Activated CD4-positive, alpha-beta memory T cell treated with anti-CD3 and anti-CD28 coated beads, Interleukin-2, amount 10 ng/mL, durations not matched to agents 7 days and 5 days (primary cell): Measurements from ENCODE around the gene ZNF440. TPM values are rescaled to one million over a fixed set of nuclear protein-coding genes. Genes with fewer than 3 reads are reported as not detected.
"Not testable (repeated sequence)": the region's sequence is repeated elsewhere in the genome, so short reads cannot be mapped to it uniquely, and the experiment has no call there.

Experiments used
- CTCF ChIA-PET: fragments of 350-600 bp; sonication (Branson Sonifier 250); formaldehyde crosslinking; loops from one replicate; lab custom pipeline; 2021; ENCODE audit warnings: antibody characterized with exemption, inconsistent platforms; lab: Charles Lee
- POLR2A ChIA-PET: fragments of 350-600 bp; sonication (Branson Sonifier 250); formaldehyde crosslinking; loops from one replicate; lab custom pipeline; 2021; ENCODE audit warnings: antibody characterized with exemption; lab: Charles Lee
- DNase-seq: peaks from one replicate; pipeline ENCODE4 v3.0.0-alpha.2; 2020
- H3K27ac Mint-ChIP-seq: one replicate; pipeline ENCODE4 v1.8.0; 2021; ENCODE audit warnings: mild to moderate bottlenecking, mixed read lengths
- H3K27me3 Mint-ChIP-seq: one replicate; pipeline ENCODE4 v1.8.0; 2021; ENCODE audit warnings: mixed read lengths
- H3K36me3 Mint-ChIP-seq: one replicate; pipeline ENCODE4 v1.8.0; 2021; ENCODE audit warnings: low read depth, mixed read lengths
- H3K4me1 Mint-ChIP-seq: one replicate; pipeline ENCODE4 v1.8.0; 2021; ENCODE audit warnings: mixed read lengths
- H3K4me3 Mint-ChIP-seq: one replicate; pipeline ENCODE4 v1.8.0; 2021; ENCODE audit warnings: mild to moderate bottlenecking, mixed read lengths
- H3K9me3 Mint-ChIP-seq: one replicate; pipeline ENCODE4 v1.8.0; 2021; ENCODE audit warnings: mixed read lengths
- total RNA-seq, 2 experiments: library from RNA; stranded (reverse); gene quantifications; one replicate each; pipeline ENCODE4 v1.2.3, GENCODE V29; 2021

ZNF440 gene
- 10 to 100 TPM; 11.9 to 14.7 TPM for total RNA-seq

DNA sequence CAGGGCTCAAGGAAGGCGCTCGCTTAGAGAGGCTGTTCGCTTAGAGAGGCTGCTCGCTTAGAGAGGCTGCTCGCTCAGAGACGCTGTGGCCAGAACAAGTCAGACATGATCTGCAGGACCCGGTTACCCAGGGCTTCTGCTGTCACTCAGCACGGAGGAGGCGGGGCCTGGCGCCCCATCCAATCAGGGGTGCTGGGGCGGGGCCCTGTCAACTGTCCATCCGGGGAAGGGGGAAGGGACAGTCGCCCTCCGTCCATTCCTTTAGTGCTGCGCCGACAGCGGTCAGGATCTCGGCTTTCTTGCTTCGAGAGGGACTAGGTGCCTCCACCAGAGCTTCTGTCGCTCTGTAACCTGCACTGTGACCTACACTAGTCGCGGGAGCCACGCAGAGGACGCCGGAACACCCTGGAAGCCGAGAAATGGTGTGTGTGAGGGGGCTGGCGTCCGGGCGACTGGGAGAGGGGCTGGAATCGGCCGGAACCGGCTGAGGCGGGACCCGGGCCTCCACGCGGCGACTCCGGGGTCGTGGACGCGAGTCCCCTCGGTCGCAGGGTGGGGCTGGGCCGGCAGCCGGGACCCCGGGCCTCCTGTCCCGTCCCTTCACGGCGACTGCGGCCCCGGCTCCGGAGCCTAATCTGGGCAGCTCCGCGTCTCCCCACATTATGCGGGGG lies at the start of gene ZNF440:
ZNF440 (plus strand) TSS at position 245 of the 671 bp plus-strand sequence; CDS start at position 420, 175 bp downstream.
- Mint-ChIP-seq H3K9me3 (peaks cover 31% of the 10 kb centered on the region), H3K27ac (peak within 1 kb of the TSS; percentile 75), H3K4me1 (peaks cover 18% of the 10 kb centered on the region), H3K36me3 (peaks cover 34% of the 10 kb centered on the region), H3K27me3 (no peaks in the 10 kb centered on the region), H3K4me3 (peak within 1 kb of the TSS; percentile 85)
- ChIA-PET CTCF (interaction anchor here (1.7 to 3.1 kb wide), 2 partner anchors 17 to 110 kb away, joined by 8 to 14 read pairs; partner anchors contain the start of gene ZNF491), POLR2A (interaction anchor here (0.8 to 2.3 kb wide), 6 partner anchors 14 to 519 kb away, joined by 3 to 7 read pairs (median 3); partner anchors contain the start of genes ZNF136, ZNF439 and ZNF563)
- peak; percentile 90 for DNase-seq

DNA sequence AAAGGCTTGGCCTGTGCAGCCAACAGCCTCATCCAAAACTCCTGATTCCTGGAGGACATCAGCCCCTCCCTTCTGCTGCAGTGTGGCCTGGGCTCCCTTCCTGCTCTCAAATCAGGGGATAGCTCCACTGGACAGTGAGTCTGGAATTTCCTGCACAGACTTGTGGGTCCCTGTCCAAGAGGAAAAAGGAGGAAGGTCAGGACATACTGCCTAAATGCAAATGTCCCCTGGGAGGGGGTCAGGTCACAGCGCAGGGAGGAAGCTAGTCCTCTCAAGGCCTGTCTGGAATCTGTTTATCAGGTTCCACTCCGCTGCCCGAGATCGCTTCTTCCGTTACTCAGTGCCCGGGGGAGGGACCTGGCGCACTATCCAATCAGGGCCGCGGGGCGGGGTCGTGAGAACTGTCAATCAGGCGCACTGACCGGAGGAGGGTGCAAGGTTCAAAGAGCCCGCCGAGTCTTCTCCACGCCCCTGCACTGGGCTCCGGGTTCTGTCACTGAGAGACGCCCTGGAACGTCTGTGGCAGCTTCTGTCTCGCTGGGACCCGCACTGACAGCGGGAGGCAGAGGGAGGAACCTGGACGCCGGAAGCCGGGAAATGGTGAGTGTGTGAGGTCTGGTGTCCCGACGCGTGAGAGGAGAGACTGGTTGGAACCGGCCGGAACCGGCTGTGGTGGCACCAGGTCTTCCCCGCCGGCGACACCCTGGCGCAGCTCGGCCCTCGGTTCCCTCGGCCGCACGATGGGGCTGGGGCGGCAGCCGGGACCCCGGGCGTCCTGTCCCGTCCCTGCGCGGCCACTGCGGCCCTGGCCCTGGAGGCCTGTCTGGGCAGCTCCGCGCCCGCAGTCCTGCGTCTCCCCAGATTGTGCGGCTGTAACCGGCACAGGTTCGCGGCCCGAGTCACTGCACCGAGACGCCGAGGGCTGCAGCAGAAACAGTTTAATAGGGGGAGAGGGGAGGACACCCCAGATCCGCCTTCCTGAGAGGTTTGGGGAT lies 47.2 kb upstream of the ZNF440 start, which contains the start of gene ZNF441:
ZNF441 (plus strand) TSS at position 404 of the 995 bp plus-strand sequence; CDS start at position 598, 194 bp downstream.
- peaks cover 51% of the 10 kb centered on the region for H3K9me3 Mint-ChIP-seq
- peak within 1 kb of the TSS; percentile 94 for H3K4me3 Mint-ChIP-seq
- CTCF ChIA-PET = interaction anchor here (0.9 to 1.7 kb wide), 3 partner anchors 31 to 157 kb away, joined by 3 read pairs; partner anchors contain the start of gene ZNF491
- H3K27me3 Mint-ChIP-seq = peaks cover 2% of the 10 kb centered on the region
- peaks cover 42% of the 10 kb centered on the region for H3K36me3 Mint-ChIP-seq
- H3K27ac Mint-ChIP-seq = peak within 1 kb of the TSS; percentile 91
- peak; percentile 94 for DNase-seq
- peaks cover 20% of the 10 kb centered on the region for H3K4me1 Mint-ChIP-seq
- POLR2A ChIA-PET = interaction anchor here (0.6 to 1.4 kb wide), 10 partner anchors 28 to 567 kb away, joined by 3 to 7 read pairs (median 3); partner anchors contain the start of genes ZNF491, ZNF563 and ZNF823

DNA sequence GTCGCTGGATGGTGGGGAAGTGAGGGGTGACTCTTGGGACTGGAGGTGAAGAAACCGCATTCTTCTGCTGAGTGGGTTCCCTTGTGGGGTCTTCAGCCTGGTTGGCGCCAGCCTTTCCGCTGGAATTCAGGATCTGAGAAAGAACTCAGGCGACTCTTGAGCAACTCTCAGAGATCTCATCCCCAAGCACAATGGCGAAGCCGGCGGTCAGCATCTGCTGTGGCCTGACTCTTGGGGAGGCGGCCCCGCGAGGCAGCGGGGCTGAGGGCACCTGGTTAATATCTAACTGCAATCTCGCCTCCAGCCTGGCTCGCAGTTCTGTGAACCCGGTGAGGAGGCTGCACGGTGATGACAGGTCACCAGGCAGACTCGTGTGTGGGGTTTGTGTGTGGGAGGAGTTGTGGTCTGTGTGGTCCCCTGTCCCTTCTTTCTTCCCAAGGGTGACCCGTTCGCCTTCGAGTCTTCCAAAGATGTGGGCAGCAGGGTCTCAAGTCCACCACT lies 46.4 kb upstream of the ZNF440 start:
- ChIA-PET POLR2A (interaction anchor here (0.9 to 1.4 kb wide), 5 partner anchors 30 to 396 kb away, joined by 3 to 6 read pairs (median 3); partner anchors contain the start of gene ZNF491), CTCF (no interaction called here)
- Mint-ChIP-seq H3K4me1 (peaks cover 20% of the 10 kb centered on the region), H3K4me3 (peak overlapping the region; percentile 94), H3K27me3 (peaks cover 2% of the 10 kb centered on the region), H3K36me3 (peaks cover 48% of the 10 kb centered on the region), H3K27ac (peak overlapping the region; percentile 80), H3K9me3 (peaks cover 50% of the 10 kb centered on the region)
- peak; percentile 32 for DNase-seq

DNA sequence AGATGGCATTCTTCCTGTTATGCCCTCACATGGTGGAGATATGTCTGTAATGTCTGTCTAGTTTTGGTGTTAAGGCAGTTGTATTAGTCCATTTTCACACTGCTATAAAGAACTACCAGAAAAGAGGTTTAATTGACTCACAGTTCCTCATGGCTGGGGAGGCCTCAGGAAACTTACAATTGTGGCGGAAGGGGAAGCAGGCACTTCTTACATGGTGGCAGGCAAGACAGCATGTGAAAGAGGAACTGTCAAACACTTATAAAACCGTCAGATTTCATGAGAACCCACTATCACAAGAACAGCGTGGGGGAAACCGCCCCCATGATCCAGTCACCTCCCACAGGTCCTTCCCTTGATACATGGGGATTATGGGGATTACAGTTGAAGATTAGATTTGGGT lies 44.1 kb upstream of the ZNF440 start:
- Mint-ChIP-seq H3K4me1 (peaks cover 20% of the 10 kb centered on the region), H3K9me3 (peaks cover 53% of the 10 kb centered on the region), H3K27ac (no peak overlapping the region), H3K36me3 (peaks cover 61% of the 10 kb centered on the region), H3K27me3 (peaks cover 1% of the 10 kb centered on the region), H3K4me3 (no peak overlapping the region)
- CTCF ChIA-PET = no interaction called here
- DNase-seq = no peak
- POLR2A ChIA-PET = no interaction called here

DNA sequence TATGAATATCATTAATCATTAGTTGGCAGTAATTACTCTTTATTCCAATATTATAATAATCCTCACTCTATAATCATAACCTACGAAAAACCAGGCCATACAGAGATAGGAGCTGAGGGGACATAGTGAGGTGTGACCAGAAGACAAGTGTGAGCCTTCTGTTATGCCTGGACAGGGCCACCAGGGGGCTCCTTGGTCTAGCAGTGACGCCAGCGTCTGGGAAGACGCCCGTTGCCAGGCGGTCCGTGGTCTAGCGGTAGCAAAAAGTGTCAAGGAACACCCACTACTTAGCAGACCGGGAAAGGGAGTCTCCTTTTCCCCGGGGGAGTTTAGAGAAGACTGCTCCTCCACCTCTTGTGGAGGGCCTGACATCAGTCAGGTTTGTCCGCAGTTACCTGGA lies 42.6 kb upstream of the ZNF440 start:
- DNase-seq, H3K27ac Mint-ChIP-seq, H3K4me3 Mint-ChIP-seq, POLR2A ChIA-PET, H3K27me3 Mint-ChIP-seq, CTCF ChIA-PET: not testable (repeated sequence)
- peaks cover 57% of the 10 kb centered on the region for H3K9me3 Mint-ChIP-seq
- H3K4me1 Mint-ChIP-seq = peaks cover 18% of the 10 kb centered on the region
- peaks cover 68% of the 10 kb centered on the region for H3K36me3 Mint-ChIP-seq

DNA sequence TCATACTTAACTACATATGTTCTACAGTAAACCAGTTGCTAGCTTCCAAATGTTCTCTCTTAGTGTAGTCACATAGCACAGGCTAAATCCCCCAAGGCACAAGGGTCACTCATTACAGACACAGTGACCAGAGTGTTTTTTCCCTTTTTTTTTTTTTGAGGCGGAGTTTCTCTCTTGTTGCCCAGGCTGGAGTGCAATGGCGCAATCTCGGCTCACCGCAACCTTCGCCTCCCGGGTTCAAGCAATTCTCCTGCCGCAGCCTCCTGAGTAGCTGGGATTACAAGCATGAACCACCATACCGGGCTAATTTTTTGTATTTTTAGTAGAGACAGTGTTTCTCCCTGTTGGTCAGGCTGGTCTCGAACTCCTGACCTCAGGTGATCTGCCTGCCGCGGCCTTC lies 37.4 kb upstream of the ZNF440 start:
- H3K4me1 Mint-ChIP-seq, CTCF ChIA-PET, H3K27me3 Mint-ChIP-seq, H3K4me3 Mint-ChIP-seq, POLR2A ChIA-PET, H3K27ac Mint-ChIP-seq, DNase-seq: not testable (repeated sequence)
- peaks cover 82% of the 10 kb centered on the region for H3K36me3 Mint-ChIP-seq
- H3K9me3 Mint-ChIP-seq = peaks cover 64% of the 10 kb centered on the region

DNA sequence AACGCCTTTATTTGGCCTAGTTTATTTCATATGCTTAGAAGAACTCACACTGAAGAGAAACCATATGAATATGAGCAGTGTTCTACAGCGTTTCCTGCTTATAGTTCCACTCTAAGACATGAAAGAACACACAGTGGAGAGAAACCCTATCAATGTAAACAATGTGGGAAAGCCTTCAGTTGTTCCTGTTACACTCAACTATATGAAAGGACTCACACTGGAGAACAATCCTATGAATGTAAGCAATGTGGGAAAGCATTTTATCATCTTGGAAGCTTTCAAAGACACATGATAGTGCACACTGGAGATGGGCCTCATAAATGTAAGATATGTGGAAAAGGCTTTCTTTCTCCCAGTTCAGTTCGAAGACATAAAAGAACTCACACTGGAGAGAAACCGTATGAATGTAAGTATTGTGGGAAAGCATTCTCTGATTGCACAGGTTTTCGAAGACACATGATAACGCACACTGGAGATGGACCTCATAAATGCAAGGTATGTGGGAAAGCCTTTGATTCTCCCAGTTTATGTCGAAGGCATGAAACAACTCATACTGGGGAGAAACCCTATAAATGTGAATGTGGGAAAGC lies 33.5 kb upstream of the ZNF440 start:
- CTCF ChIA-PET = no interaction called here
- Mint-ChIP-seq H3K27me3 (no peaks in the 10 kb centered on the region), H3K27ac (no peak overlapping the region), H3K4me1 (no peaks in the 10 kb centered on the region), H3K4me3 (no peak overlapping the region), H3K36me3 (peaks cover 77% of the 10 kb centered on the region), H3K9me3 (peaks cover 61% of the 10 kb centered on the region)
- no peak for DNase-seq
- POLR2A ChIA-PET = no interaction called here

DNA sequence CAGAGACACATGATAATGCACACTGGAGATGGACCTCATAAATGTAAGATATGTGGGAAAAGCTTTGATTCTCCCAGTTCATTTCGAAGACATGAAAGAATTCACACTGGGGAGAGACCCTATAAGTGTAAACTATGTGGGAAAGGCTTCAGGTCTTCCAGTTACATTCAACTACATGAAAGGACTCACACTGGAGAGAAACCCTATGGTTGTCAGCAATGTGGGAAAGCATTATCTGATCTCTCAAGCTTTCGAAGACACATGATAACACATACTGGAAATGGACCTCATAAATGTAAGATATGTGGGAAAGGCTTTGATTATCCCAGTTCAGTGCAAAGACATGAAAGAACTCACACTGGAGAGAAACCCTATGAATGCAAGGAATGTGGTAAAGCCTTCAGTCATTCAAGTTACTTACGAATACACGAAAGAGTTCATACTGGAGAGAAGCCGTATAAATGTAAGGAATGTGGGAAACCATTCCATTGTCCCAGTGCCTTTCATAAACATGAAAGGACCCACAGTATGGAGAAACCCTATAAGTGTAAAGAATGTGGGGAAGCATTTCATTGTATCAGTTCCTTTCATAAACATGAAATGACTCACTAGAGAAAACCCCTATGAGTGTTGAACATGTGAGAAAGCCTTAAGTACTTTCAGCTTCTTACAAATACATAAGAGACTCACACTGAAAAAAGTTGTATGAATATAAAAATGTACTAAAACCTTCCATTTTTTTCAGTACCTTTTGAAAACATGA lies 32.6 kb upstream of the ZNF440 start:
- H3K4me1 Mint-ChIP-seq = no peaks in the 10 kb centered on the region
- H3K4me3 Mint-ChIP-seq = no peak overlapping the region
- no peak for DNase-seq
- H3K9me3 Mint-ChIP-seq = peaks cover 58% of the 10 kb centered on the region
- ChIA-PET POLR2A (no interaction called here), CTCF (no interaction called here)
- H3K27me3 Mint-ChIP-seq = no peaks in the 10 kb centered on the region
- peaks cover 70% of the 10 kb centered on the region for H3K36me3 Mint-ChIP-seq
- H3K27ac Mint-ChIP-seq = no peak overlapping the region

DNA sequence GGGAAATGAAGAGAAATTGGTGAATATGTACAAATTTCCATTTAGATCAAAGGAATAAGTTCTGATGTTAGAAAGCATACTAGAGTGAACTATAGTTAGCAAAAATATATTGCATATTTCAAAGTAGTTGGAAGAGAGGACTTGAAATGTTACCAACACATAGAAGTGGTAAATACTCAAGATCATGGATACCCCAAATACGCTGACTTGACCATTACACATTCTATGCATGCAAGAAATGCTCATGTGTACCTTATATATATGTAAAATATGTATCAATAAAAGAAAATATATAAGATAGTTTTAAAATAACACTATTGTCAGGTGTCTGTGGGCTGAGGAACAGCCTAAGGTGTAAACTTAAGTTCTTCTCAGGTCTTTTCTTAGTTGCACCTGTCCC lies 30.3 kb upstream of the ZNF440 start:
- Mint-ChIP-seq H3K27ac (no peak overlapping the region), H3K27me3 (no peaks in the 10 kb centered on the region), H3K4me3 (no peak overlapping the region), H3K36me3 (peaks cover 52% of the 10 kb centered on the region), H3K4me1 (no peaks in the 10 kb centered on the region), H3K9me3 (peaks cover 60% of the 10 kb centered on the region)
- CTCF ChIA-PET = no interaction called here
- no peak for DNase-seq
- POLR2A ChIA-PET = no interaction called here

DNA sequence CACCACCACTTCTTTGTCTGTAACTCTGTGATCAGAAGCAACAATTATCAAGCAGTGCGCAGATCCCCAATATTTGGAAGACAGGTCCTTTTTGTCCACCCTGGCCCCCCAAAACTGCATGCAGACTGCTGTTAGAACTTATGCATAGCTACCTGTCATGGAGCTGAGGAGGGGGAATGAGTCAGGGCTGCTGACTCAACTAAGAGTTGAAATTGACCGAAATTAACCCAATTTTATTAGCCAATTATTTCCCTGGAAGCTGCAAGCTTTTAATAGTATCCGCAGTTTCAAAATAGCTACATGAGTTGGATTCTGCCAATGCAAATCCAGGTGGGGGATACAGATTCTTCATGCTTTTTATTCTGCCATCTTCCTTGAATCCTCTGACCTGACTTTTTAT lies 29.7 kb upstream of the ZNF440 start:
- Mint-ChIP-seq H3K4me1 (no peaks in the 10 kb centered on the region), H3K27ac (no peak overlapping the region), H3K36me3 (peaks cover 46% of the 10 kb centered on the region), H3K4me3 (no peak overlapping the region), H3K9me3 (peaks cover 63% of the 10 kb centered on the region), H3K27me3 (no peaks in the 10 kb centered on the region)
- POLR2A ChIA-PET = no interaction called here
- no peak for DNase-seq
- CTCF ChIA-PET = no interaction called here

DNA sequence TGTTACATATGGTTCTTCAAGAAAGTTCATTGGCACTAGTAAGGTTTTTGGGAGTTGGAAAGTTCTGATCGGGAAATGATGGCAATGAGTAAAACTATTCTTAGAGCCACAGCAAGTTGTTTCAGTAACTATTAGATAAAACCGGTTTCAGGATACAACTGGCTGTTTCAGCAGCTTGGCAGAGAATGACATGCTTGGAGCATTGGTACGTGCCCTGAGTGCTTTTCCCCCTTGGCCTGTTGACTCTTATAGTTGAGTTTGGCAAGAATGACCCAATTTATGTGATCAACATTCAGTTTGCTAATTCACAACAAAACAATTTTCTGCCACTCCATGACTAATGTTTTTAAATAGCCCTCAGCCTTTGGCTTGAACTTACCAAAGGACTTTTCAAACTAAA lies 26.5 kb upstream of the ZNF440 start:
- DNase-seq = no peak
- Mint-ChIP-seq H3K36me3 (peaks cover 23% of the 10 kb centered on the region), H3K4me3 (no peak overlapping the region), H3K9me3 (peaks cover 61% of the 10 kb centered on the region), H3K27me3 (no peaks in the 10 kb centered on the region), H3K4me1 (no peaks in the 10 kb centered on the region), H3K27ac (no peak overlapping the region)
- POLR2A ChIA-PET = no interaction called here
- CTCF ChIA-PET = no interaction called here

DNA sequence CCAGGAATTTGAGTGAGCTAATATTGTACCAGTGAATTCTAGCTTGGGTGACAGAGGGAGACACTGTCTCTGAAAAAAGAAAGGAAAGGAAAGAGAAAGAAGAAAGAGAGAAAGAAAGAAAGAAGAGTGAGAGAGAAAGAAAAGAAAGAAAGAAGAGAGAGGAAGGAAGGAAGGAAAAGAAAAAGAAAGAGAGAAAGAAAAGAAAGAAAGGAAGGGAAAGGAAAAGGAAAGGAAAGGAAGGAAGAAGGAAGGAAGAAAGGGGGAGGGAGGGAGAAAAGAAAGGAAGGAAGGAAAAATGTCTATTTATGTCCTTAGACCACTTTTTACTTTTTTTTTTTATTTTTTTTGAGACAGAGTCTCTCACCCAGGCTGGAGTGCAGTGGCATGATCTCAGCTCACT lies 21.1 kb upstream of the ZNF440 start:
- CTCF ChIA-PET = no interaction called here
- Mint-ChIP-seq H3K27ac (no peak overlapping the region), H3K9me3 (peaks cover 36% of the 10 kb centered on the region), H3K36me3 (no peaks in the 10 kb centered on the region), H3K4me3 (no peak overlapping the region), H3K27me3 (peaks cover 3% of the 10 kb centered on the region), H3K4me1 (peaks cover 7% of the 10 kb centered on the region)
- no peak for DNase-seq
- POLR2A ChIA-PET = no interaction called here
